GM23338 (cell line): ENCODE results near the gene RHOT1. TPM values are rescaled to one million over a fixed set of nuclear protein-coding genes. Genes with fewer than 3 reads are reported as not detected.
"Not testable (repeated sequence)": the region's sequence is repeated elsewhere in the genome, so short reads cannot be mapped to it uniquely, and the experiment has no call there.

ENCODE experiments used
- ATAC-seq: fragments of 200-7000 bp; cut with Tn5 transposase; 3 replicates; pipeline ENCODE4 v1.9.1; 2020
- DNase-seq: peaks from one replicate; pipeline ENCODE4 v3.0.0-alpha.2; 2015; ENCODE audit warnings: low spot score
- H2AFZ ChIP-seq: fragments of 200-600 bp; sonication (generic); 2 replicates; pipeline ENCODE4 v1.8.0; 2016; ENCODE audit warnings: antibody characterized with exemption, mild to moderate bottlenecking, moderate library complexity
- H3F3A ChIP-seq: fragments of 200-600 bp; sonication (generic); replicated peaks from 2 replicates; pipeline ENCODE4 v1.8.0; 2017; ENCODE audit warnings: antibody characterized with exemption, mixed run types, low read depth
- H3K27ac ChIP-seq: fragments of 200-600 bp; sonication (generic); 2 replicates; pipeline ENCODE4 v1.6.1; 2016; ENCODE audit warnings: low read depth
- H3K27me3 ChIP-seq: fragments of 200-600 bp; sonication (generic); 2 replicates; pipeline ENCODE4 v1.8.0; 2016; ENCODE audit warnings: mild to moderate bottlenecking, mixed run types, moderate library complexity; ENCODE audit not compliant: insufficient read depth
- H3K36me3 ChIP-seq: fragments of 200-600 bp; sonication (generic); 2 replicates; pipeline ENCODE4 v1.8.0; 2016; ENCODE audit warnings: mild to moderate bottlenecking; ENCODE audit not compliant: insufficient read depth
- H3K4me1 ChIP-seq: fragments of 200-600 bp; sonication (generic); 2 replicates; pipeline ENCODE4 v1.8.0; 2016; ENCODE audit warnings: mild to moderate bottlenecking, moderate library complexity; ENCODE audit not compliant: insufficient read depth
- H3K4me2 ChIP-seq: fragments of 200-600 bp; sonication (generic); 2 replicates; pipeline ENCODE4 v1.7.1; 2017; ENCODE audit warnings: mixed run types
- H3K4me3 ChIP-seq: fragments of 200-600 bp; sonication (generic); 2 replicates; pipeline ENCODE4 v1.6.1; 2016; ENCODE audit warnings: mixed run types
- H3K79me2 ChIP-seq: fragments of 200-600 bp; sonication (generic); replicated peaks from 2 replicates; pipeline ENCODE4 v1.8.0; 2017; ENCODE audit warnings: mild to moderate bottlenecking; ENCODE audit not compliant: insufficient read depth
- H3K9me2 ChIP-seq: fragments of 200-600 bp; sonication (generic); 2 replicates; pipeline ENCODE4 v1.8.0; 2017; ENCODE audit not compliant: insufficient read depth
- H4K20me1 ChIP-seq: fragments of 200-600 bp; sonication (generic); replicated peaks from 2 replicates; pipeline ENCODE4 v1.8.0; 2017; ENCODE audit warnings: mild to moderate bottlenecking; ENCODE audit not compliant: insufficient read depth
- H3K27ac Mint-ChIP-seq: 2 replicates; pipeline ENCODE4 v1.8.0; 2020; ENCODE audit warnings: inconsistent platforms, mild to moderate bottlenecking, moderate library complexity, mixed read lengths
- H3K27me3 Mint-ChIP-seq: 3 replicates; pipeline ENCODE4 v1.8.0; 2022; ENCODE audit warnings: low read depth, mild to moderate bottlenecking, moderate library complexity, mixed read lengths, inconsistent platforms; ENCODE audit not compliant: insufficient read depth, poor library complexity
- H3K36me3 Mint-ChIP-seq: 3 replicates; pipeline ENCODE4 v1.8.0; 2021; ENCODE audit warnings: low read depth, mild to moderate bottlenecking, inconsistent platforms, moderate library complexity, mixed read lengths
- H3K4me1 Mint-ChIP-seq: 3 replicates; pipeline ENCODE4 v1.8.0; 2020; ENCODE audit warnings: mild to moderate bottlenecking, inconsistent platforms, mixed read lengths
- H3K4me3 Mint-ChIP-seq: 3 replicates; pipeline ENCODE4 v1.8.0; 2021; ENCODE audit warnings: moderate library complexity, mild to moderate bottlenecking, inconsistent platforms, mixed read lengths
- H3K9me3 Mint-ChIP-seq: 3 replicates; pipeline ENCODE4 v1.8.0; 2020; ENCODE audit warnings: moderate library complexity, mild to moderate bottlenecking, inconsistent platforms, mixed read lengths
- CREB1 ChIP-seq: fragments of 250-450 bp; sonication (Bioruptor Pico); IDR thresholded peaks from 2 replicates; pipeline ENCODE4 v1.5.0; 2020; ENCODE audit warnings: low read depth, mild to moderate bottlenecking, moderate library complexity
- ETS1 ChIP-seq: IDR thresholded peaks from 2 replicates; pipeline ENCODE4 v1.6.1; 2016; ENCODE audit warnings: antibody characterized with exemption
- EZH2 ChIP-seq: fragments of 200-600 bp; sonication (generic); IDR thresholded peaks from one replicate; pipeline ENCODE4 v1.8.0; 2017; ENCODE audit warnings: antibody characterized with exemption, mild to moderate bottlenecking, low read depth; ENCODE audit not compliant: unreplicated experiment
- EZH2phosphoT487 ChIP-seq: fragments of 200-600 bp; sonication (generic); IDR thresholded peaks from one replicate; pipeline ENCODE4 v1.8.1; 2018; ENCODE audit warnings: antibody characterized with exemption; ENCODE audit not compliant: unreplicated experiment
- POLR2AphosphoS5 ChIP-seq: IDR thresholded peaks from 2 replicates; pipeline ENCODE4 v1.6.1; 2016; ENCODE audit warnings: antibody characterized with exemption, low read depth
- ZNF114 ChIP-seq: fragments of 250-450 bp; sonication (Bioruptor Pico); IDR thresholded peaks from 2 replicates; pipeline ENCODE4 v1.5.0; 2020; ENCODE audit warnings: mild to moderate bottlenecking, moderate library complexity
- ZNF331 ChIP-seq: fragments of 250-450 bp; sonication (Bioruptor Pico); IDR thresholded peaks from 2 replicates; pipeline ENCODE4 v1.5.0; 2020; ENCODE audit warnings: low read depth, mild to moderate bottlenecking, moderate library complexity
- ZNF462 ChIP-seq: fragments of 250-450 bp; sonication (Bioruptor Pico); IDR thresholded peaks from 2 replicates; pipeline ENCODE4 v1.5.0; 2020; ENCODE audit warnings: mild to moderate bottlenecking, moderate library complexity
- polyA plus RNA-seq: library from polyadenylated mRNA; unstranded; fragments of >200 nt; fragmentation: Nextera tagmentation; extraction: Ambion mirVana; gene quantifications from 2 replicates; pipeline ENCODE4 v1.2.1, GENCODE V29; 2016
- total RNA-seq: library from RNA; depleted of rRNA; stranded (reverse); fragments of >200 nt; shearing (Covaris generic); gene quantifications from 2 replicates; pipeline ENCODE4 v1.2.3, GENCODE V29; 2014
- TF ChIP-seq, protein P1 (sequence below), 2 experiments: fragments of 200-600 bp in 1 of 2; sonication (generic) in 1 of 2; conservative IDR thresholded peaks; 2 replicates each; pipeline versions ENCODE4 v1.5.1 to v1.6.1; 2016 to 2017; ENCODE audit warnings: antibody characterized with exemption in 2 of 2, low read depth in 2 of 2, mild to moderate bottlenecking in 2 of 2, moderate library complexity in 1 of 2

RHOT1 gene
- total and polyA plus RNA-seq, 2 experiments from 2014 or later, result 40.8 to 53.5 TPM

DNA sequence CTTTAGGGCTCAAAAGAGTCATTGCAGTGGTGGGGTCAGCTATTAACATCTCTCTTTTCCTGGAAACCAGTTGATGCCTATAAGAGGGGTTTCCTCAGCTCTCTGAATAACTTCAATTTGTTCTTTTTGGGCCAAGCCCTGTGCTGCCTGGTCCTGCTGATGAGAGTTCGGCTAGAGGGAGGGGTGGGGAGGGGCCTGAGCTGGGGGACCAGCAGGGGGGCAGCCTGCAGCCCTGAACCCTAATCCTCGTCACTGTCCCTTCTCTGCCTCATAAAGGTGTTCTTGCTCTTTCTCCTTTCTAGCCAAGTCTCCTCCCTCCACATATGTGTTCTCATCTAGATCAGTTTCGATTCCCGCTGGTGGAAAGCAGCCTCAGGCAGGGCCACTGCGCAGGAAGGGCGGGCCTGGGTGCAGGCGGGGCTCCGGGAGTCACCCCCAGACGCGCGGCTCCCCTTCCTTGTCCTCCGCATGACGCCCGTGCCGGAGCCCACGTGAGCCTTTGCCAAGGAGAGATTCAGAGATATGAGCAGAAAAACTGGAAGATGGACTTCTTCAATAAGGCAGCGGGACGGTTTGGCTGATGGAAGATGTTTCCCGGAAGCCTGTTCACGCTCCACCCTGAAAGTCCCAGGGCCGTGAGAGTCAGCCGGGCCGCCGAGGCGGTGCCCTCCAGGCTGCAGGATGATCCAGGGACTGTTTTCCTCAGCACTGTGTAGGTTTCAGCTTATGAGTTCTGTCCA lies 15.0 kb upstream of the RHOT1 start:
- 0 out of 2 replicates have a peak overlapping the region, but pooled peaks have one; percentile 39 for H3K27ac ChIP-seq
- ATAC-seq, result peak; percentile 92
- no peaks in the 10 kb centered on the region for H3K36me3 ChIP-seq
- H3K27me3 ChIP-seq, result no peaks in the 10 kb centered on the region
- H3K4me1 ChIP-seq, result peaks cover 17% of the 10 kb centered on the region
- H4K20me1 ChIP-seq, result no peaks in the 10 kb centered on the region
- peak overlapping the region; percentile 81 for H3K4me3 ChIP-seq
- Mint-ChIP-seq H3K36me3 (peaks cover 11% of the 10 kb centered on the region), H3K27ac (peak overlapping the region; percentile 90), H3K4me3 (peak overlapping the region; percentile 87), H3K4me1 (peaks cover 16% of the 10 kb centered on the region; the same call in 2 of the 3 replicates), H3K9me3 (peaks cover 8% of the 10 kb centered on the region; the same call in 1 of the 3 replicates), H3K27me3 (peaks cover 6% of the 10 kb centered on the region)
- H3K4me2 ChIP-seq, result peak overlapping the region; percentile 69
- H3K9me2 ChIP-seq, result no peaks in the 10 kb centered on the region
- TF ChIP-seq CREB1 (CRISPR knock-in tag) (no peak), EZH2 (no peak), ZNF114 (CRISPR knock-in tag) (no peak), POLR2AphosphoS5 (no peak; the same call in none of the 2 replicates), ZNF331 (CRISPR knock-in tag) (no peak), ETS1 (no peak), EZH2phosphoT487 (no peak), ZNF462 (no peak)
- TF ChIP-seq, protein P1, sequence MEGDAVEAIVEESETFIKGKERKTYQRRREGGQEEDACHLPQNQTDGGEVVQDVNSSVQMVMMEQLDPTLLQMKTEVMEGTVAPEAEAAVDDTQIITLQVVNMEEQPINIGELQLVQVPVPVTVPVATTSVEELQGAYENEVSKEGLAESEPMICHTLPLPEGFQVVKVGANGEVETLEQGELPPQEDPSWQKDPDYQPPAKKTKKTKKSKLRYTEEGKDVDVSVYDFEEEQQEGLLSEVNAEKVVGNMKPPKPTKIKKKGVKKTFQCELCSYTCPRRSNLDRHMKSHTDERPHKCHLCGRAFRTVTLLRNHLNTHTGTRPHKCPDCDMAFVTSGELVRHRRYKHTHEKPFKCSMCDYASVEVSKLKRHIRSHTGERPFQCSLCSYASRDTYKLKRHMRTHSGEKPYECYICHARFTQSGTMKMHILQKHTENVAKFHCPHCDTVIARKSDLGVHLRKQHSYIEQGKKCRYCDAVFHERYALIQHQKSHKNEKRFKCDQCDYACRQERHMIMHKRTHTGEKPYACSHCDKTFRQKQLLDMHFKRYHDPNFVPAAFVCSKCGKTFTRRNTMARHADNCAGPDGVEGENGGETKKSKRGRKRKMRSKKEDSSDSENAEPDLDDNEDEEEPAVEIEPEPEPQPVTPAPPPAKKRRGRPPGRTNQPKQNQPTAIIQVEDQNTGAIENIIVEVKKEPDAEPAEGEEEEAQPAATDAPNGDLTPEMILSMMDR (conservative IDR thresholded peaks at IDR 0.05; ENCODE audit: low read depth in 2 of 2), result no peak
- H3K79me2 ChIP-seq, result no peaks in the 10 kb centered on the region; the same call in 1 of the 2 replicates
- peak overlapping the region; percentile 99 for H2AFZ ChIP-seq
- DNase-seq, result peak; percentile 71
- no peaks in the 10 kb centered on the region for H3F3A ChIP-seq

DNA sequence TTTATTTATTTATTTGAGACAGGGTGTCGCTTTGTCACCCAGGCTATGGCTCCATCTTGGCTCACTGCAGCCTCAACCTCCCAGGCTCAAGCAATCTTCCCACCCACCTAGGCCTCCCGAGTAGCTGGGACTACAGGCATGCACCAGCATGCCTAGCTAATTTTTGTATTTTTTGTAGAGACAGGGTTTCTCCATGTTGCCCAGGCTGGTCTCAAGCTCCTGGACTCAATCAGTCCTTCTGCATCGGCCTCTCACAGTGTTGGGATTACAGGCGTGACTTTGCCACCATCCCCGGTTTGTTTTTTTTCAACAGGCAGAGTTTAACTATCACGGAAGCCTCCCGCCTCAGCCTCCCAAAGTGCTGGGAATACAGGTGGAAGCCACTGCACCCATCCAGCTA lies 13.8 kb upstream of the RHOT1 start:
- Mint-ChIP-seq H3K4me1 (peaks cover 16% of the 10 kb centered on the region; the same call in 2 of the 3 replicates), H3K27ac (peak overlapping the region; percentile 40; the same call in 1 of the 2 replicates), H3K36me3 (peaks cover 11% of the 10 kb centered on the region), H3K4me3 (peak overlapping the region; percentile 87)
- Histone ChIP-seq H3K4me1 (peaks cover 17% of the 10 kb centered on the region), H3K4me3 (peak overlapping the region; percentile 81; the same call in 1 of the 2 replicates), H3K4me2 (peak overlapping the region; percentile 69)
- H3K9me2 ChIP-seq, H3K79me2 ChIP-seq, H3K27me3 ChIP-seq, DNase-seq, H3K27ac ChIP-seq, H2AFZ ChIP-seq, H3K27me3 Mint-ChIP-seq, H3K36me3 ChIP-seq, H3F3A ChIP-seq, H3K9me3 Mint-ChIP-seq, H4K20me1 ChIP-seq: not testable (repeated sequence)
- peak; percentile 11; the same call in 2 of the 3 replicates for ATAC-seq
